GM13976 (cell line): ENCODE data around the gene LMBRD1.
"Not testable (repeated sequence)": the region's sequence is repeated elsewhere in the genome, so short reads cannot be mapped to it uniquely, and the experiment has no call there.

Source experiments
- DNase-seq: peaks from one replicate; pipeline ENCODE4 v3.0.0; 2012; ENCODE audit warnings: low spot score
- CTCF ChIP-seq: IDR thresholded peaks from 2 replicates; pipeline ENCODE4 v1.5.1; 2012; ENCODE audit warnings: borderline replicate concordance, mild to moderate bottlenecking; ENCODE audit not compliant: insufficient read depth; ENCODE audit errors: extremely low read depth, missing control alignments, control extremely low read depth
- in situ Hi-C: fragments of 300-500 bp; cut with MboI; formaldehyde crosslinking; loops from one replicate; pipeline ENCODE4 v1.12.0; 2022; ENCODE audit warnings: low sequenced_read_pairs, mixed read lengths, inconsistent platforms; ENCODE audit not compliant: unreplicated experiment

LMBRD1 gene

GRCh38 chr6:69699655-69700054 is 97.2 kb downstream of the LMBRD1 start:
- DNase-seq = no peak
- no peak for TF ChIP-seq CTCF
- in situ Hi-C loops = no loop called here

- in situ Hi-C loops = no loop called here
- TF ChIP-seq CTCF = no peak
- peak; percentile 1 for DNase-seq
Measured at GRCh38 chr6:69696273-69696672, 100.5 kb downstream of the LMBRD1 start.

- no peak for TF ChIP-seq CTCF
- in situ Hi-C loops = no loop called here
- DNase-seq = no peak
Measured at GRCh38 chr6:69693762-69694161, 103.0 kb downstream of the LMBRD1 start.

GRCh38 chr6:69690986-69691385 is 105.8 kb downstream of the LMBRD1 start:
- no peak for DNase-seq
- no peak for TF ChIP-seq CTCF
- in situ Hi-C loops = no loop called here

GRCh38 chr6:69680302-69680701 is 116.5 kb downstream of the LMBRD1 start:
- no peak for TF ChIP-seq CTCF
- DNase-seq = no peak
- in situ Hi-C loops = no loop called here

GRCh38 chr6:69673298-69673697 is 123.5 kb downstream of the LMBRD1 start:
- in situ Hi-C loops = no loop called here
- no peak for TF ChIP-seq CTCF
- DNase-seq = no peak

DNA sequence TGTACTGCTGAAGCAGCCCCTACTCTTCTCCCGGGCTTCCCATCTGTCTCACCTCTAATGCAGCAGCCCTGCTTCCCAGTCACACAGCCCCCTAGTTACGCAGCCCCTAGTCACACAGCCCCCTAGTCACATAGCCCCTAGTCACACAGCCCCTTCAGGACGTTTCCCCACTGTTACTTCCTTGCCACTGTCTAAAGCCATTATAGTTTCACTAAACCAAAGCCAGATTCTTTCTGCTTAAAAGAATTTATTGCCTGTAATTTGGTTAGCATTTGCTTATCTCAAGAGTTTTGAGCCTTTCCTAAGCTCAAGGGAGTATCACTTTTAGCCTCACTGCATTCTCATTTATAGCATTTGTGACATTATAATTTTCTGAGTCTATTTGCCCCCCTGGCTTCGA is 127.9 kb downstream of the LMBRD1 start:
- in situ Hi-C loops = no loop called here
- TF ChIP-seq CTCF = no peak

GRCh38 chr6:69666779-69667178 is 130.0 kb downstream of the LMBRD1 start:
- DNase-seq, in situ Hi-C loops: not testable (repeated sequence)

More for the DNA sequence above, 127.9 kb downstream of the LMBRD1 start:
- DNase-seq = no peak
